Vagina (tissue), 2 donors: ENCODE results near the gene KRTAP20-3.

Source experiments
- POLR2A ChIP-seq, 2 donors: fragments of 450-650 bp; IDR thresholded peaks; one replicate each; pipeline ENCODE4 v1.6.1; 2017; ENCODE audit warnings: antibody characterized with exemption in 2 of 2, mild to moderate bottlenecking in 2 of 2, moderate library complexity in 2 of 2
- POLR2AphosphoS5 ChIP-seq, 2 donors: sonication (generic); formaldehyde crosslinking; IDR thresholded peaks; one replicate each; pipeline ENCODE4 v1.9.0; 2017; ENCODE audit warnings: antibody characterized with exemption in 2 of 2, mild to moderate bottlenecking in 2 of 2, low read depth in 1 of 2; ENCODE audit not compliant: insufficient read depth in 1 of 2
- TF ChIP-seq, protein P1 (sequence below), 3 experiments: fragments of 450-650 bp in 2 of 3; fragments of 200-600 bp in 1 of 3; sonication (generic) in 1 of 3; IDR thresholded peaks; one replicate each; pipeline ENCODE4 v1.5.1; 2017 to 2019; ENCODE audit warnings: antibody characterized with exemption in 3 of 3, mild to moderate bottlenecking in 2 of 3, moderate library complexity in 2 of 3

DNA sequence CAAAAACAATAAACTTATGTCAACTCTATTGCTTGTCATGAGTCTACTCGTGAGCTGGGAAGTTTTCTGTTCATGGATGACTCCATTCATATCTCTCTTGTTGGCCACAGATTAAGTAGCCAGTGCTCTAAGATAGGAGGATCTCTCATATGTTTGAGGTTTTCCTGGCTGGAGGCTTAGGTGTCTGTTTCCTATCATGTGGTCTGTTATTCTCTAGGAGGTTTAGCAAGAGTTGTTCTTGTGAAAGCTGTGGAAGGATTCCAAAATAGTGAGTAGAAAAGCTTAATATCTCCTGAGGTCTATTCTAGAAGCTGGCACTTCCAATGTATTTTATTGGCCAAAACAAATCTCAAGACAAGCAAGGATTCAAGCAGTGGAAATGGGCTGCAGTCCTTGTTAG lies 13.5 kb upstream of the KRTAP20-3 start:
- TF ChIP-seq, protein P1, sequence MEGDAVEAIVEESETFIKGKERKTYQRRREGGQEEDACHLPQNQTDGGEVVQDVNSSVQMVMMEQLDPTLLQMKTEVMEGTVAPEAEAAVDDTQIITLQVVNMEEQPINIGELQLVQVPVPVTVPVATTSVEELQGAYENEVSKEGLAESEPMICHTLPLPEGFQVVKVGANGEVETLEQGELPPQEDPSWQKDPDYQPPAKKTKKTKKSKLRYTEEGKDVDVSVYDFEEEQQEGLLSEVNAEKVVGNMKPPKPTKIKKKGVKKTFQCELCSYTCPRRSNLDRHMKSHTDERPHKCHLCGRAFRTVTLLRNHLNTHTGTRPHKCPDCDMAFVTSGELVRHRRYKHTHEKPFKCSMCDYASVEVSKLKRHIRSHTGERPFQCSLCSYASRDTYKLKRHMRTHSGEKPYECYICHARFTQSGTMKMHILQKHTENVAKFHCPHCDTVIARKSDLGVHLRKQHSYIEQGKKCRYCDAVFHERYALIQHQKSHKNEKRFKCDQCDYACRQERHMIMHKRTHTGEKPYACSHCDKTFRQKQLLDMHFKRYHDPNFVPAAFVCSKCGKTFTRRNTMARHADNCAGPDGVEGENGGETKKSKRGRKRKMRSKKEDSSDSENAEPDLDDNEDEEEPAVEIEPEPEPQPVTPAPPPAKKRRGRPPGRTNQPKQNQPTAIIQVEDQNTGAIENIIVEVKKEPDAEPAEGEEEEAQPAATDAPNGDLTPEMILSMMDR (IDR thresholded peaks at IDR 0.05), result no peak
- TF ChIP-seq POLR2AphosphoS5 (IDR thresholded peaks at IDR 0.05; ENCODE audit: insufficient read depth in 1 of 2, low read depth in 1 of 2) (no peak), POLR2A (IDR thresholded peaks at IDR 0.05) (no peak)
